Measurements from ENCODE around the gene NEIL1.
"Not testable (repeated sequence)": the region's sequence is repeated elsewhere in the genome, so short reads cannot be mapped to it uniquely, and the experiment has no call there.

Gene NEIL1

DNA sequence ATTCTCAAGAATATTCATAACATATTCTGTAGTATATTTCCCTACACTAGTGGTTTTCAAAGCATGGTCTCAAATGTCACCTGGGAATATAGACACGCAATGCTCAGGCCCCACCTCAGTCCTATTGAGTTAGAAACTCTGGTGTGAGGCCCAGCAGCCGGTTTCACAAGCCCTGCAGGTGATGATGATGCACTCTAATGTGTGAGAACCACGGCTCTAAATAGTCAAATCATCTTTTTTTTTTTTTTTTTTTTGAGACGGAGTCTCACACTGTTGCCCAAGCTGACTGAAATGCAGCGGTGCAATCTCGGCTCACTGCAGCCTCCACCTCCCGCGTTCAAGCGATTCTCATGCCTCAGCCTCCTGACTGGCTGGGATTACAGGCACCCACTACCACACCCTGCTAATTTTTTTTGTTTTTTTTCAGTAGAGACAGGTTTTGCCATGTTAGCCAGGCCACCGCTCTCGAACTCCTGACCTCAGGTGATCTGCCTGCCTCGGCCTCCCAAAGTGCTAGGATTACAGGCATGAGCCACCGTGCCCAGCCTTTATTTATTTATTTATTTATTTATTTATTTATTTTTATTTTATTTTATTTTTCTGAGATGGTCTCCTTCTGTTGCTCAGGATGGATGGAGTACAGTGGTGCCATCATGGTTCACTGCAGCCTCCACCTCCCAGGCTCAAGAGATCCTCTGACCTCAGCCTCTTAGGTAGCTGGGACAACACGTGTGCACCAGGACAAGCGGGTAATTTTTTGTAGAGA lies 13.0 kb upstream of the NEIL1 start:
- DNase-seq: not testable (repeated sequence)

GRCh38 chr15:75335313-75335704 lies 11.5 kb upstream of the NEIL1 start:
- no peak for DNase-seq

GRCh38 chr15:75335705-75336355 lies 11.0 kb upstream of the NEIL1 start, which contains the start of gene COMMD4:
TSS of gene COMMD4 (plus strand) at chr15:75336063. CDS start at chr15:75336090, 27 bp downstream.
- DNase-seq: peak; percentile 59

GRCh38 chr15:75338661-75339240 lies 8.1 kb upstream of the NEIL1 start:
- DNase-seq: no peak

DNA sequence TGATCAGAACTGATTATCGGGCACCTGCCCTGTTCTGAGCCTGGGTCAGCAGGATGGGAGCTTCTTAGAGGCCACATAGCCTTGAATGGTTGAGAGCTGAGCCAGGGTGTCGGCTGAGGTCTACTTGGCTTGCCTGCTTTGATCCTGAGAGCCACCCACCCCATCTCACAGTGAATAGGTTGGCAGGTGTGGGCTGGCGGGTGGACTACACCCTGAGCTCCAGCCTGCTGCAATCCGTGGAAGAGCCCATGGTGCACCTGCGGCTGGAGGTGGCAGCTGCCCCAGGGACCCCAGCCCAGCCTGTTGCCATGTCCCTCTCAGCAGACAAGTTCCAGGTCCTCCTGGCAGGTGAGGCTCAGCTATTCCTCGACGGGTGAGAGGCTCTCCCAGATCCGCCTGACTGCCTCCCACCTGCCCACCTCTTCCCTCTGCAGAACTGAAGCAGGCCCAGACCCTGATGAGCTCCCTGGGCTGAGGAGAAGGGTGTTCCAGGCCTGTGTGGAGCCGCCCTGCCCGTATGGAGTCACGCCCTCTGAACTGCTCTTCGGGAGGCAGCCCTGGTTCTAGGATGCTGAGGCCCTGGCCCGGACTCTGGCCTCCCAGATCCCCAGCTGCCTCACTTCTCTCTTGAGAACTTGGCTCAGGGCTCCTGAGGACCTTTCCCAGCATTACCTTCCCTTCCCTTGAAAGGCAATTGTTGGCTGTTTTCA lies 7.2 kb upstream of the NEIL1 start:
- DNase-seq: no peak

- DNase-seq: no peak
These were observed 4.6 kb upstream of the NEIL1 start for GRCh38 chr15:75342221-75342620.

GRCh38 chr15:75343953-75344352 lies 2.9 kb upstream of the NEIL1 start:
- DNase-seq: not testable (repeated sequence)

DNA sequence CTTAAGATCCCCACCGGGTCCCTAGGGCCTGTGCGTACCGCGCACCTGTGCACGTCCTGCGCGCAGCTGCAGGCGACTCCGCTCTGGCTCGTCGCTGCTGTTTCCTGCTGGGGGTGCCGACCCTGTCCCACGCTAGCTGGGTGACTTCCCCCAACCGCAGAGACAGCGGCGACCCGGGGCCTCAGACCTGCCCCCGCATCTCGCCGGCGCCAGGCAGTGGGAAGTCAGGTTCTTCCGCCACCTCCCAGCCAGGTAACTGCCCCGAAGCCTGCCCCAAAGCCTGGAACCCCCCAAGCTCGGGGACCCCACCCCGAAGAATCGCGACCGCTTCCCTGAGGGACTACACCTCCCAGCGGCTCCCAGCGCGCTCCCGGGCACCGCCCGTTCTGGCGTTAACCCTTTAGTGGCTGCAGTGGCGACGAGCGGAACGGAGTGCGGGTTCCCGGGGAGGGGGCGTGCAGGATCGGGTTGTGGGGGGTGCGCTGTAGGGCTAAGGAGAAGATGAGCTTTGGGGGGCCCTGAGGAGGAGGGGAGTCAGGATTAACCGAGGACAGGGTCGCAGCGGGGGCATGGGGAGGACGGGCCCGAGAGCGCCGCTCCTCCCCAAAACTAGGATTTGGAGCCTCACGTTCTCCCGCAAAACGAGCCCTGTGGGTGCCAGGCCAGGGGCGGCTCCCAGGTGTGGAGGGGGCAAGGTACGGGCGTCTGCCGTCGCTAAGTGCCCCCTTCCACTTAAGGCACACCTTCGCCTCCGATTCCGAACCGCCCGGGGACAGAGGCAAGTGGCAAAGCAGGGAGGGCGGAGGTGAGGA lies 589 bp downstream of the NEIL1 start:
- peak; percentile 57 for DNase-seq

DNA sequence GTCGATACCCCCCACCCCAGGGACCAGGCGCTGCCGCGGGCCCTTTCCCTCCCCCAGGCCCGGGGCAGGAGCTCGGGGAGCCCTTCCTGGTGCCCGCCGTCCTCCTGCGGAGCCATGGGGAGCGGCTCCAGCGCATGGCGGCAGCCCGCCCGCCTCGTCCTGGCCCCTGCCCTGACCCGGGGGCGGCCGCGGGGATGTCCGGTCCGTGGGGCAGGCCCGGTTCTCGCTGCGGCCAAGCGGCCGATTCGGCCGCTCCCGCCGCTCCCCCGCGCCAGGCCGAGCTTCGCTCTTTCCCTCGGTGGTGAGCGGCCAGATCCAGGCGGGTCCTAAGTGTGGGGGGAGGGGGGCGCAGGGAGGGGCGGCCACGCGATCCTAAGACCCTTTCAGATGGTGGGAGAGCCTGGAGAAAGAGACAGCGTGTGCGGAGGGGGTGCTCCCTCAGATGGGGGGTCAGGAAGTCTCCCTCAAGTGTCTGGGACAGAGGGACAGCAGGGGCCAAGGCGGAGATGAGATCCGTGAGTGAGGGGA lies 1.3 kb downstream of the NEIL1 start:
- DNase-seq: no peak

DNA sequence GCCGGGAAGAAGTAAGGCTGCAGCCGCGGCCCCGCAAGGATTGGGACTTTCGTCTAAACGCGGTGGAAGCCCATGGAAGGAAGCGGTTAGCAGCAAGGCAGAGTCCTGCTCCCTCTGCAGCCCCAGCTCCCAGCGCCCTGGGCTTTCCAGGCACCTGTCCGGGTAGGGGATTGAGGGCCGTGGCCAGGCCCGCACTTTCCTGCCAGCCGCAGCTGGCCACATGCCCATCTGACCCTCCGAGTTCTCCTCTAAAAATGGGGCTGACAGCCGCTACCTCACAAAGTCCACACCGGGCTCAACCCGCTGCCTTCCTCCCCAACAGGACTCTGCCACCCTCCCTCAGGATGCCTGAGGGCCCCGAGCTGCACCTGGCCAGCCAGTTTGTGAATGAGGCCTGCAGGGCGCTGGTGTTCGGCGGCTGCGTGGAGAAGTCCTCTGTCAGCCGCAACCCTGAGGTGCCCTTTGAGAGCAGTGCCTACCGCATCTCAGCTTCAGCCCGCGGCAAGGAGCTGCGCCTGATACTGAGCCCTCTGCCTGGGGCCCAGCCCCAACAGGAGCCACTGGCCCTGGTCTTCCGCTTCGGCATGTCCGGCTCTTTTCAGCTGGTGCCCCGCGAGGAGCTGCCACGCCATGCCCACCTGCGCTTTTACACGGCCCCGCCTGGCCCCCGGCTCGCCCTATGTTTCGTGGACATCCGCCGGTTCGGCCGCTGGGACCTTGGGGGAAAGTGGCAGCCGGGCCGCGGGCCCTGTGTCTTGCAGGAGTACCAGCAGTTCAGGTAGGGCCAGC lies 1.9 kb downstream of the NEIL1 start:
- no peak for DNase-seq

- DNase-seq: not testable (repeated sequence)
These were observed 2.5 kb downstream of the NEIL1 start for GRCh38 chr15:75349351-75349669.

DNA sequence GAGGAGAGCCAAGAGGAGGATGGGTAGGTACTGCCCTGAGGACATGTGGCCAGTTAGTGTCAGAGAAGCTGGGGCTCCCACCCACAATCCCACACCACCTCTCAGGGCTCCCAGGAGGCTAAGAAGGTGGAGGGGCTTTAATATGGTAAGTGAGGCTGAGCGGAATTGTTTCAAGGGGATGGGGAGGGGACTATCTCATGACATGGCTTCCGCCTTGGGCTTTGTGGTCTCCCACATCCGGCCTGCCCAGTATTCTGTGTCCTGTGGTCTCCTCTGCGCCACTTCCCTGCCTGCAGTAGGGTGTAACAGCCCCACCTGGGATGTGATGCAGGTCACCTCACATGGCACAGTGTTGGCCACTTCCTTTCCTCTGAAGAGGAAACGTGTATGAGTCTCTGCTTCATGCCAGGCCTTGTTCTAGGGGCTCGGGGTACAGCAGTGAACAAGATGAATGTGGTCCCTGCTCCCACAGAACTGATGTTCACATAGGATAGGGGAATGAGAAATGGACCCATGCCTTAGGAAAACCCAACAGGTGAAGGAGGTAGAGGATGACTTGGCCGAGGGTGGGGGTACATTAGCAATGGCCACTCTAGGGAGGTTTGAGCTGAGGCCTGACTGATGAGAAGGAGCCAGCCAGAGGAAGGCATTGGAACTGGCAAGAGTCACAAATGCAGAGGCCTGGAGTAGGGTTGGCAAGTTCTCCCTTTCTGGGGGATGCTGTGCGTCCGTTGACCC lies 3.2 kb downstream of the NEIL1 start:
- peak; percentile 82 for DNase-seq

- DNase-seq: no peak
These were observed 3.9 kb downstream of the NEIL1 start for GRCh38 chr15:75350601-75351361.

DNA sequence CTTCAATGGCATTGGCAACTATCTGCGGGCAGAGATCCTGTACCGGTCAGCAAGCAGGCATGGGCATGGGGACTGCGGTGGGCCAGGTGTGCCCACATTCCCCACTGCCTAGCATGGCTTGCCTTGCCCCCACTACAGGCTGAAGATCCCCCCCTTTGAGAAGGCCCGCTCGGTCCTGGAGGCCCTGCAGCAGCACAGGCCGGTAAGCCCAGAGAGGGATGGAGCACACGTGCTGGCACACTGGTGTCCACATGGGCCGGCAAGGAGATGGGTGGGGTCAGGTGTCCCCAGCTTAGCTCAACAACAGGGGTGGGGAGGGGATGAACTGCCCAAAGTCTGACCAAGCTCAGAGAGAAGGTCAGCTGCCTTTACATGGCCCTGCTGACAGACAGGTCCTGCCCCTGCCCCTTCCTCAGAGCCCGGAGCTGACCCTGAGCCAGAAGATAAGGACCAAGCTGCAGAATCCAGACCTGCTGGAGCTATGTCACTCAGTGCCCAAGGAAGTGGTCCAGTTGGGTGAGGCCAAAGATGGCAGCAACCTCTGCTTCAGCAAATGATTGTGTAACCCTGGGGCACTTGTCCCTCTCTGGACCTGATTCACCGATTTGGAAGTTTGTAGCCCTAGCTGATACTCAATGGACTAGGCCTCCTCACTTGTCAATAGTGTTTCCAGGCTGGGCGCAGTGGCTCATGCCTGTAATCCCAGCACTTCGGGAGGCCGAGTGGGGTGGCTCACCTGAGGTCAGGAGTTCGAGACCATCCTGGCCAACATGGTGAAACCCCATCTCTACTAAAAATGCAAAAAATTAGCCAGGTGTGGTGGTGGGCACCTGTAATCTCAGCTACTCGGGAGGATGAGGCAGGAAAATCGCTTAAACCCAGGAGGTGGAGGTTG lies 5.6 kb downstream of the NEIL1 start:
- no peak for DNase-seq

- no peak for DNase-seq
These were observed 6.8 kb downstream of the NEIL1 start for GRCh38 chr15:75353604-75354003.

DNA sequence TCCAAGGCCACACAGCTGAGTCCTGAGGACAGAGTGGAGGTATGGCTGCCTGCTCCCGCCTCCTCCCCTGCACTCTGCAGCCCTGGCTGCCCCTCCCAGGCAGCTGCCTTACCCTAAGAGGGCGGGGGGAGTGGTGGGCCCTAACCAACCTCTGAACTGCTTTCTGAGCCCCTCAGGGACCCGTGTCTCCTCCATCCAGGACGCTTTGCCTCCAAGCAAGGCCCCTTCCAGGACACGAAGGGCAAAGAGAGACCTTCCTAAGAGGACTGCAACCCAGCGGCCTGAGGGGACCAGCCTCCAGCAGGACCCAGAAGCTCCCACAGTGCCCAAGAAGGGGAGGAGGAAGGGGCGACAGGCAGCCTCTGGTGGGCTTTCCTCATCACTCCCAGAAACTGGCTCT lies 7.6 kb downstream of the NEIL1 start:
- no peak for DNase-seq

DNA sequence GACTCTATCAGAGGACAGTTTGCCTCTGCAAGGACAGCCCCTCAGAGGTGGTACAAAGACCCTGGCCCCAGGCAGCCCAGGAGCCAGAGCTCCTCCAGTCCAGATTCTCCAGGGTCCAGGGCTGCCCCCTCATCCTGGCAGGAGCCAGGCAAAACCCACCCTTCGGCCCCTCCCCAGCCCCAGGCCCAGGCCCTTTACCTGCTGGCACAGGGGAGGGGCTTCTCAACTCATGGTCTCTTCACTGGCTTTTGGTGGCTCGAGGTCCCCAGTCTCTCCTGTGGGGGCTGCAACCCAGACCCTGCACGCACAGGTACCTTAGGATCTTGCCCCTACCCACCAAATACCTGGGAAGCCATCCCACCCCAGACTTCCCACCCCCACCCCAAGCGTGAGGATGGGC lies 8.5 kb downstream of the NEIL1 start:
- no peak for DNase-seq

DNA sequence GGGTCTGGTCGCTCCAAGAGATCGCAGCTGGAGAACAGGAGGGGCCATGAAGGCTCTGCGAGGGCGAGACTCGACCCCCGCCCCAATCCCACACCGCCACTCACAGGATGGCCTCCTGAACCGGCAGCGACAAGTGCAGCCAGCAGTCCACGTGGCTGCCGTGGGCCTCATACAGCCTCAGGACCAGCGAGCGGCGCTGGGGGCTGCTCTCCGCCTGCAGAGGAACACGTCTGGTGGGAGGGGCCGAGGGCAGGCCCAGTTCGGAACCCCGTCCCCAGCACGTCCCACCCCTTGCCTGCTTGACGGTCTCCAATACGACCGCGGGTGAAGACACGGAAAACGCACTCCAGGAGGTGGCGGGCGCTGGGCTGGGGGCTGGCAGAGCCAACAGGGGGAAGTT lies 9.2 kb downstream of the NEIL1 start:
- DNase-seq: no peak

DNA sequence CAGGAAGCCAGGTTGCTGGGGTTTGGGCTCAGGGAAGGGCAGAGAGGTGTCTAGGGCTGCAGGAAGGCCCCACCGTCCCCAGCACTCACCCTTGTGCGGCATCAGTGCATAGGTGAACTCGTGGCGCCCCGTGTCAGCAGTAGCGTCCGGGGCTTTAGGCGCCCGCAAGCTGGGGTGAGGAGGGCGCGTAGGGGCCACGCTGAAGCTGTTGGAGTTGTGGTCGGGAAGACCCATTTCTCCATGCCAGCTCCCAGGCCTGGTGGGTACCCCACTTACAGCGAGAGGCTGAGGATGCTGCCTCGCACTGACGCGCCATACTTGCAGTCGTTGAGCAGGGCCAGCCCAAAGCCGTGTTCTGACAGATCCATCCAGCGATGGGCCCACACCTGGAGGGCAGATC lies 9.7 kb downstream of the NEIL1 start:
- no peak for DNase-seq
